ENCODE data around the gene DTX4.

Gene DTX4

DNA sequence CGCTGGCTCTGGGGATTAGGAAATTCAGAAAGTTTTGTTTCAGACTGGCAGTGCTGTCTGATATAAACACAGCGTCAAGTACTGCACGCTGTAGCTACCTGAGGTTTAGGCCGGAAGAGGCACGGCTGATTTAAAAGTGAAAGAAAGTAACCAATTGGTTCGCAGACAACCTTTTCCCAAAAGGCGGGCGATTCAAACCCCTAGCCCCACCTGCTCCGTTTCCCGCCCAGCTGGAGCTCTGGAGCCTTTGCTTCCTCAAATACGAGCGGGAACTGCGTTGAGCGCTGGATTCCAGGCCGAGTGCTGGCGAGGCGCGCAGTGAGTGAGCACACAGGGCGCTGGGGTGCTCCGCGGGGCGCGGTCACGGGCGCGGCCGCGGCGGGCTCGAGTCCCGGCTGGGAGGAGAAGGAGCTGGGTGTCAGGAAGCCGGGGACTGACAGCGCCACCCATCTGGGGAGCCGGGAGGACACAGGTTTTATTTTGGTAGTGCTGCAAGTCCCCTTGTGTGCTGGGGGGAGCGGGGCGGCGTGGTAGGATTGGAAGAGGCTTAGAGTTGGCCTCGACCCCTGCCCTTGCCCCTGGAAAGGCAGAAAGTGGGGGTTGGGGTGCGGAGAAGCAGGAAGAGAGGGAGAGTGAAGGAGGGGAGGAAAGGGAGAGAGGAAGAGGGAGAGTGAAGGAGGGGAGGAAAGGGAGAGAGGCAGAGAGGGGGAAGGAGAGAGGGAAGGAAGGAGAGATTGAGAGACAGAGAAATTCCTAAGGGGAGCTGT is 27.2 kb upstream of the DTX4 start:
- Histone ChIP-seq H3K27me3 (ENCODE audit: low read depth, low read length) (no peaks in the 10 kb centered on the region), H3K4me3 (ENCODE audit: low read depth in 1 of 2, low read length in 2 of 2) (peak overlapping the region; percentile 87 to 89), H3K27ac (ENCODE audit: low read length) (peak overlapping the region; percentile 90)

DNA sequence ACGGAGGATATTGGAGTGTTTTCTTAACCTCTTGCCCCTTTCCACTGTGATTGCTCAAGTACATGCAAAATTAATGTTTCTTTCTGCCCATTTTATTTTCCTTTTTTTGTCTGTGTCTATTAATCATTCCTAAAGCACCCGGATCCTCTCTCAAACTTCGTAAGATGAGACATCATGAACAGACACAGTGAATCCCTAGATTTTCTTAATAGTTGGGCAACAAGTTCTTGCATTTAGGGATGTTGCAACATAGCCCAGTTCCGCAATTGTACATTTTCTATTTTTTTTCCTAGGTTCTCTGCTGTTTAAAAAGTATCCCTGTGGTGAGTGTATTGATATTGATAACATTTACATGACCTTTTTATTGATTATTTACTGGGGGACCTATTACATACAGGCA is 26.4 kb upstream of the DTX4 start:
- peaks cover 9 to 17% of the 10 kb centered on the region in 2 donors for H3K4me1 ChIP-seq (ENCODE audit: control insufficient read depth in 1 of 2, insufficient read depth in 2 of 2, low read length in 2 of 2)
- H3K27ac ChIP-seq (ENCODE audit: low read length): peak overlapping the region; percentile 58
- H3K9me3 ChIP-seq (ENCODE audit: control insufficient read depth in 1 of 2, low read length in 2 of 2): no peaks in the 10 kb centered on the region
- no peaks in the 10 kb centered on the region for H3K27me3 ChIP-seq (ENCODE audit: low read depth, low read length)
- H3K36me3 ChIP-seq (ENCODE audit: control insufficient read depth in 1 of 2, insufficient read depth in 2 of 2, low read length in 2 of 2): peaks cover 0 to 14% of the 10 kb centered on the region in 2 donors
- H3K4me3 ChIP-seq (ENCODE audit: low read depth in 1 of 2, low read length in 2 of 2): peak overlapping the region; percentile 87 to 89

More for the DNA sequence above, 27.2 kb upstream of the DTX4 start:
- peaks cover 0 to 8% of the 10 kb centered on the region in 2 donors for H3K36me3 ChIP-seq (ENCODE audit: control insufficient read depth in 1 of 2, insufficient read depth in 2 of 2, low read length in 2 of 2)
- peaks cover 9 to 17% of the 10 kb centered on the region in 2 donors for H3K4me1 ChIP-seq (ENCODE audit: control insufficient read depth in 1 of 2, insufficient read depth in 2 of 2, low read length in 2 of 2)
- H3K9me3 ChIP-seq (ENCODE audit: control insufficient read depth in 1 of 2, low read length in 2 of 2): no peaks in the 10 kb centered on the region

DNA sequence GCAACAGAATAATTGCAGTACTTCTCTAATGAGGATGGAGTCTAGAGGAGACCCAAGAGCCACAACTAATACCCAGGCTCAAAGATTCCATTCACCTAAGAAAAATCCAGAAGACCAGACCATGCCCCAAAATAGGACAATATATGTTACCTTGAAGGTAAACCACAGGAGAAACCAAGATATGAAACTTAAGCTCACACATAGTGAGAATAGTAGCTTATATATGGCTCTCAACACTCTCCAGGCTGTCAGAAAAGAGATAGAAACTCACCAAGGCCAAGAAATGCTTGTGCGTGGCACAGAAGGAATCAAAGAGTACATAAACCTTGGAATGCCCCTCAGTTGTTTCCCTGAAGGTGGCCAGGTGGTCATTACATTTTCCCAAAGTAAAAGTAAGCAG is 20.2 kb upstream of the DTX4 start:
- Histone ChIP-seq H3K9me3 (ENCODE audit: control insufficient read depth in 1 of 2, low read length in 2 of 2) (no peaks in the 10 kb centered on the region), H3K36me3 (ENCODE audit: control insufficient read depth in 1 of 2, insufficient read depth in 2 of 2, low read length in 2 of 2) (peaks cover 10 to 21% of the 10 kb centered on the region in 2 donors), H3K27ac (ENCODE audit: low read length) (no peak overlapping the region), H3K4me3 (ENCODE audit: low read depth in 1 of 2, low read length in 2 of 2) (no peak overlapping the region), H3K4me1 (ENCODE audit: control insufficient read depth in 1 of 2, insufficient read depth in 2 of 2, low read length in 2 of 2) (no peaks in the 10 kb centered on the region), H3K27me3 (ENCODE audit: low read depth, low read length) (no peaks in the 10 kb centered on the region)

GRCh38 chr11:59152312-59152951 is 19.5 kb upstream of the DTX4 start:
- no peak overlapping the region for H3K4me3 ChIP-seq (ENCODE audit: low read depth in 1 of 2, low read length in 2 of 2)
- no peaks in the 10 kb centered on the region for H3K4me1 ChIP-seq (ENCODE audit: control insufficient read depth in 1 of 2, insufficient read depth in 2 of 2, low read length in 2 of 2)
- no peaks in the 10 kb centered on the region for H3K27me3 ChIP-seq (ENCODE audit: low read depth, low read length)
- peaks cover 10 to 21% of the 10 kb centered on the region in 2 donors for H3K36me3 ChIP-seq (ENCODE audit: control insufficient read depth in 1 of 2, insufficient read depth in 2 of 2, low read length in 2 of 2)
- no peaks in the 10 kb centered on the region for H3K9me3 ChIP-seq (ENCODE audit: control insufficient read depth in 1 of 2, low read length in 2 of 2)
- H3K27ac ChIP-seq (ENCODE audit: low read length): no peak overlapping the region

DNA sequence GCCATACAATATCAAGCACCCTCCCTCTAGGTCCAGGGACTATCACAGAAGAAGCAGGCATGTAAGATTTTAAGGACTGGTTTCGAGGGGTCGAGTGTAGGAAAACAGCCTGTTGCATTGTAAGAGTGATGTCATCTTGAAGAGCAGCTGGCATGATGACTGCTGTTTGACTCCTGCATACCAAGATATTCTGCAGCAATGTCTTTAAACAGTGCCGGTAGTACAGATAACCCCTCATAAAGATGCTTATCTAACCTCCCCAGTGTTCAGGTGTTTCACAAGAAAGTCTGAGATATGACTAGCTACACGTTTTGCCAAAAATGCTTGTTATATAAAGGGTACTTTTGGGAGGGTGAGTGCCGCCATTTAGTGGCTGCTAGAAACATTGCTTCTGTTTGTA is 17.3 kb upstream of the DTX4 start:
- H3K9me3 ChIP-seq (ENCODE audit: control insufficient read depth in 1 of 2, low read length in 2 of 2): no peaks in the 10 kb centered on the region
- no peak overlapping the region for H3K4me3 ChIP-seq (ENCODE audit: low read depth in 1 of 2, low read length in 2 of 2)
- H3K27ac ChIP-seq (ENCODE audit: low read length): no peak overlapping the region
- peaks cover 10 to 14% of the 10 kb centered on the region in 2 donors for H3K36me3 ChIP-seq (ENCODE audit: control insufficient read depth in 1 of 2, insufficient read depth in 2 of 2, low read length in 2 of 2)
- no peaks in the 10 kb centered on the region for H3K27me3 ChIP-seq (ENCODE audit: low read depth, low read length)
- no peaks in the 10 kb centered on the region for H3K4me1 ChIP-seq (ENCODE audit: control insufficient read depth in 1 of 2, insufficient read depth in 2 of 2, low read length in 2 of 2)

- Histone ChIP-seq H3K9me3 (ENCODE audit: control insufficient read depth in 1 of 2, low read length in 2 of 2) (no peaks in the 10 kb centered on the region), H3K27ac (ENCODE audit: low read length) (no peak overlapping the region), H3K4me1 (ENCODE audit: control insufficient read depth in 1 of 2, insufficient read depth in 2 of 2, low read length in 2 of 2) (no peaks in the 10 kb centered on the region), H3K36me3 (ENCODE audit: control insufficient read depth in 1 of 2, insufficient read depth in 2 of 2, low read length in 2 of 2) (no peaks in the 10 kb centered on the region), H3K27me3 (ENCODE audit: low read depth, low read length) (no peaks in the 10 kb centered on the region), H3K4me3 (ENCODE audit: low read depth in 1 of 2, low read length in 2 of 2) (no peak overlapping the region)
Measured at GRCh38 chr11:59157433-59157832, 14.5 kb upstream of the DTX4 start.

DNA sequence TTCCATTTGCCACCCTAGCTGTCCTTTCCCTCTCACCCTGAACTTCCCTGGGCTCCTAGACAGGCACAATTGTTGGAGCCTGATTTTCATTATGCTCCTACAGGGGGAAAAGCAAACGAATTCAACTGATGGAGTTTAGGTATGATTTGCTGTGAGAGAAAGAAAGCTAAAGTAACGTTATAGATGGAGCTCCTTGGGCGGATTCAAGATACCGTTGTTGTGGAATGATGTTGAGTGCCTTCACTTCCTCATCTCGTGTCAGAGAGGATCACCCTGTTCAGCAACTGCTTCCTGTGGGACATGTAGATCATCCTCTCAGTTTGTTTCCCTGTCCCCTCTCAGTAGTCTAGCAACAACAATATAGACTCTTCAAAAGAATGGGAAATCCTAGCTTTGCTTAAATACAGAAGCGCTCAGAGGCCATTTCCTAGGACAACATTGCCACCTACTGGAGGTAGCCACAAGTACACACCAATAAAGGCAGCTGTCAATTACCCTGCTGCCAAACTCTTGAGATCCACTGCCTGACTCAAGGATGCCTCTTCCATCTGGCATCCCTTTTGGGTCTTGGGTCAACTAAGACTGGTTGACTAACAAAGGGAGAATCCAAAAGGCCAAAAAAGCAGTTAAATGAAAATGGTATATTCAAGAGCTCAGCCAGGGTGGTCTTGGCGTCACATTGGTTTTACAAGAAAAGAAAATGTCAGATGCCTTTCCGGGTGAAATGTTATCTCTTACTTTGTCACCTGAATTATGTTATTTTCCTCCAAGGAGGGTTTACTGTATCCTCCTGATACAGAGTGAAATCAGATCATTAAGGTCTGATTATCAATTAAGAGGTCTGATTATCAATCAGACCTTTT is 13.5 kb upstream of the DTX4 start:
- no peak overlapping the region for H3K27ac ChIP-seq (ENCODE audit: low read length)

GRCh38 chr11:59164028-59164427 is 7.9 kb upstream of the DTX4 start:
- no peak overlapping the region for H3K27ac ChIP-seq (ENCODE audit: low read length)
- no peak overlapping the region for H3K4me3 ChIP-seq (ENCODE audit: low read depth in 1 of 2, low read length in 2 of 2)
- no peaks in the 10 kb centered on the region for H3K36me3 ChIP-seq (ENCODE audit: control insufficient read depth in 1 of 2, insufficient read depth in 2 of 2, low read length in 2 of 2)

More for the DNA sequence above, 13.5 kb upstream of the DTX4 start:
- Histone ChIP-seq H3K4me3 (ENCODE audit: low read depth in 1 of 2, low read length in 2 of 2) (no peak overlapping the region), H3K27me3 (ENCODE audit: low read depth, low read length) (no peaks in the 10 kb centered on the region), H3K36me3 (ENCODE audit: control insufficient read depth in 1 of 2, insufficient read depth in 2 of 2, low read length in 2 of 2) (no peaks in the 10 kb centered on the region), H3K9me3 (ENCODE audit: control insufficient read depth in 1 of 2, low read length in 2 of 2) (no peaks in the 10 kb centered on the region), H3K4me1 (ENCODE audit: control insufficient read depth in 1 of 2, insufficient read depth in 2 of 2, low read length in 2 of 2) (no peaks in the 10 kb centered on the region)

DNA sequence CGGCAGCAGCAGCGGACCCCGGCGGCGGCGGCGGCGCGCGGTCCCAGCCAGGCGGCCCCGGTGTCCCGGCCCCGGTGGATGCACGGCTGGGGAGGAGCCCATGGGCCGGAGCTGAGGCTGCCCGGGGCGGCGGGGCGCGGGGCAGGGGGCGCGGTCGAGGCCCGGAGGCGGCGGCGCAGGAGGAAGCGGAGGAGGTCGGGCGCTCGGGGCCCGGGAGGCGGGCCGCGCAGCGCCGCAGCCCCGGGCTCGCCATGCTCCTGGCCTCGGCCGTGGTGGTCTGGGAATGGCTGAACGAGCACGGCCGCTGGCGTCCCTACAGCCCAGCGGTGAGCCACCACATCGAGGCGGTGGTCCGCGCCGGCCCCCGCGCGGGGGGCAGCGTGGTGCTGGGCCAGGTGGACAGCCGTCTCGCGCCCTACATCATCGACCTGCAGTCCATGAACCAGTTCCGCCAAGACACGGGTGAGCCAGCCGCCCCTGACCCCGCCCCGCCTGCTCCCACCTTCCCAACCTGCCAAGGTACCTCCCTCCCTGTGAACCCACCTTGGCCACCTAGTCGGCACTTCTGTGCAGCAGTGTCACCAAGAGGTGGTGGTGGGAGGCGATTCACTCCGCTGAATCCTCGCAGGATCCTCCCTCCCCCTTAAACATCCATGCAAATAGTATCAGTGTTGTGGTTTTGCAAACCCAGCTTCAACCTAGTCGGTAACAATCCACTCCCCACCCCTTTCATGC is 580 bp downstream of the DTX4 start:
- H3K27me3 ChIP-seq (ENCODE audit: low read depth, low read length): no peaks in the 10 kb centered on the region
- peak overlapping the region; percentile 90 for H3K27ac ChIP-seq (ENCODE audit: low read length)
- peak overlapping the region; percentile 80 to 87 for H3K4me3 ChIP-seq (ENCODE audit: low read depth in 1 of 2, low read length in 2 of 2)
- no peaks in the 10 kb centered on the region for H3K9me3 ChIP-seq (ENCODE audit: control insufficient read depth in 1 of 2, low read length in 2 of 2)
- peaks cover 0 to 4% of the 10 kb centered on the region in 2 donors for H3K36me3 ChIP-seq (ENCODE audit: control insufficient read depth in 1 of 2, insufficient read depth in 2 of 2, low read length in 2 of 2)
- peaks cover 7 to 24% of the 10 kb centered on the region in 2 donors for H3K4me1 ChIP-seq (ENCODE audit: control insufficient read depth in 1 of 2, insufficient read depth in 2 of 2, low read length in 2 of 2)

More at GRCh38 chr11:59164028-59164427, 7.9 kb upstream of the DTX4 start:
- H3K9me3 ChIP-seq (ENCODE audit: control insufficient read depth in 1 of 2, low read length in 2 of 2): no peaks in the 10 kb centered on the region
- H3K27me3 ChIP-seq (ENCODE audit: low read depth, low read length): no peaks in the 10 kb centered on the region
- H3K4me1 ChIP-seq (ENCODE audit: control insufficient read depth in 1 of 2, insufficient read depth in 2 of 2, low read length in 2 of 2): no peaks in the 10 kb centered on the region

GRCh38 chr11:59173080-59173963 is 1.4 kb downstream of the DTX4 start:
- Histone ChIP-seq H3K36me3 (ENCODE audit: control insufficient read depth in 1 of 2, insufficient read depth in 2 of 2, low read length in 2 of 2) (peaks cover 0 to 4% of the 10 kb centered on the region in 2 donors), H3K27me3 (ENCODE audit: low read depth, low read length) (no peaks in the 10 kb centered on the region), H3K4me3 (ENCODE audit: low read depth in 1 of 2, low read length in 2 of 2) (peak overlapping the region; percentile 80 to 87), H3K27ac (ENCODE audit: low read length) (peak overlapping the region; percentile 90), H3K4me1 (ENCODE audit: control insufficient read depth in 1 of 2, insufficient read depth in 2 of 2, low read length in 2 of 2) (peaks cover 7 to 28% of the 10 kb centered on the region in 2 donors), H3K9me3 (ENCODE audit: control insufficient read depth in 1 of 2, low read length in 2 of 2) (no peaks in the 10 kb centered on the region)

Data from muscle layer of duodenum (tissue), 2 donors.